Tibial nerve (tissue), 4 donors: Measurements from ENCODE around the gene GPBP1. TPM values are rescaled to one million over a fixed set of nuclear protein-coding genes. Genes with fewer than 3 reads are reported as not detected.

Source experiments
- DNase-seq, 2 donors: peaks; one replicate each; pipeline ENCODE4 v3.0.0-alpha.2; 2019; ENCODE audit warnings: low spot score in 2 of 2
- H3K27ac ChIP-seq, 4 donors: fragments of 200-600 bp; sonication (generic) in 3 of 4; one replicate each; pipeline ENCODE4 v1.5.1; 2017 to 2019; ENCODE audit warnings: mild to moderate bottlenecking in 1 of 4
- H3K27me3 ChIP-seq, 2 donors: fragments of 200-600 bp; sonication (generic) in 1 of 2; one replicate each; pipeline versions ENCODE4 v1.5.1 to v1.6.0; 2017 to 2019
- H3K36me3 ChIP-seq, 3 donors: fragments of 200-600 bp; sonication (generic); one replicate each; pipeline ENCODE4 v1.5.1; 2018 to 2019
- H3K4me1 ChIP-seq, 4 donors: fragments of 200-600 bp; sonication (generic) in 3 of 4; one replicate each; pipeline ENCODE4 v1.5.1; 2017 to 2019
- H3K4me3 ChIP-seq, 4 donors: fragments of 200-600 bp; sonication (generic) in 3 of 4; one replicate each; pipeline ENCODE4 v1.5.1; 2017 to 2019; ENCODE audit warnings: mild to moderate bottlenecking in 1 of 4, moderate library complexity in 1 of 4
- H3K9me3 ChIP-seq, 4 donors: fragments of 200-600 bp; sonication (generic) in 3 of 4; one replicate each; pipeline ENCODE4 v1.5.1; 2017 to 2019
- EP300 ChIP-seq, 2 donors: sonication (generic); formaldehyde crosslinking; IDR thresholded peaks; one replicate each; pipeline ENCODE4 v1.6.1; 2017; ENCODE audit warnings: antibody characterized with exemption in 2 of 2, mild to moderate bottlenecking in 1 of 2
- POLR2A ChIP-seq, 2 donors: fragments of 450-650 bp; IDR thresholded peaks; one replicate each; pipeline ENCODE4 v1.6.1; 2017; ENCODE audit warnings: antibody characterized with exemption in 2 of 2, mild to moderate bottlenecking in 2 of 2, moderate library complexity in 2 of 2
- WGBS, 2 donors: methylation state at CpG; one replicate each; pipeline ENCODE4 v1.1.5; 2018; 5-methylcytosine and 5-hydroxymethylcytosine counted together
- total RNA-seq, 4 donors: library from RNA; depleted of rRNA; stranded (reverse); fragments of >200 nt; gene quantifications; one replicate each; pipeline ENCODE4 v1.1.0, GENCODE V29; 2016
- TF ChIP-seq, protein P1 (sequence below), 5 experiments: fragments of 200-600 bp in 3 of 5; fragments of 450-650 bp in 2 of 5; sonication (generic) in 3 of 5; IDR thresholded peaks; one replicate each; pipeline ENCODE4 v1.5.1; 2016 to 2019; ENCODE audit warnings: antibody characterized with exemption in 5 of 5, mild to moderate bottlenecking in 3 of 5, moderate library complexity in 2 of 5

The GPBP1 gene
- total RNA-seq, 4 donors from 2014 or later = 74.3 to 107 (median 84.9) TPM

DNA sequence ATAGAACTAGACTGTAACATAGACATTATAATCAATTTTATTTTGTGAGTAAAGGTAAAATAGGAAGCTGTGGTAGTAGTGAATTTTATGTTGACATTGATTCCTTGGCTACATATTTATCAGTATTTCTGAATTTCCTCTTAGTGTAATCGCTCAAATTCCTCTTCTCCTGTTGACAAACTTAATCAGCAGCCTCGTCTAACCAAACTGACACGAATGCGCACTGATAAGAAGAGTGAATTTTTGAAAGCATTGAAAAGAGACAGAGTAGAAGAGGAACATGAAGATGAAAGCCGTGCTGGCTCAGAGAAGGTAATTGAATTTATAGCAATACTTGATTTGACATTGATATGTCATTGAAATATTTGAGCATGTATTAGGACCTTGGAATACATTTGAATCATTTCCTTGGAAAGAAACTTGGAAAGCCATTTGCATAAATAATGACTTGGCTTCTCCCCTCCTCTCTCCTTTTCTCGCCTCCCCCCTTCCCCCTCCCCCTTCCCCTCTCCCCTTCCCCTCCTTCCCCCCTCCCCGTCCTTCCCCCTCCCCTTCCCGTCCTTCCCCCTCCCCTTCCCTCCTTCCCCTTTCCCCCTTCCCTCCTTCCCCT lies 75.5 kb downstream of the GPBP1 start:
- Histone ChIP-seq H3K9me3 (no peaks in the 10 kb centered on the region), H3K36me3 (peaks cover 0 to 73% (median 5%) of the 10 kb centered on the region in 3 donors), H3K4me1 (no peaks in the 10 kb centered on the region), H3K27me3 (no peaks in the 10 kb centered on the region), H3K27ac (no peak overlapping the region), H3K4me3 (no peak overlapping the region)
- TF ChIP-seq EP300 (IDR thresholded peaks at IDR 0.05) (no peak), POLR2A (IDR thresholded peaks at IDR 0.05) (no peak)
- TF ChIP-seq, protein P1, sequence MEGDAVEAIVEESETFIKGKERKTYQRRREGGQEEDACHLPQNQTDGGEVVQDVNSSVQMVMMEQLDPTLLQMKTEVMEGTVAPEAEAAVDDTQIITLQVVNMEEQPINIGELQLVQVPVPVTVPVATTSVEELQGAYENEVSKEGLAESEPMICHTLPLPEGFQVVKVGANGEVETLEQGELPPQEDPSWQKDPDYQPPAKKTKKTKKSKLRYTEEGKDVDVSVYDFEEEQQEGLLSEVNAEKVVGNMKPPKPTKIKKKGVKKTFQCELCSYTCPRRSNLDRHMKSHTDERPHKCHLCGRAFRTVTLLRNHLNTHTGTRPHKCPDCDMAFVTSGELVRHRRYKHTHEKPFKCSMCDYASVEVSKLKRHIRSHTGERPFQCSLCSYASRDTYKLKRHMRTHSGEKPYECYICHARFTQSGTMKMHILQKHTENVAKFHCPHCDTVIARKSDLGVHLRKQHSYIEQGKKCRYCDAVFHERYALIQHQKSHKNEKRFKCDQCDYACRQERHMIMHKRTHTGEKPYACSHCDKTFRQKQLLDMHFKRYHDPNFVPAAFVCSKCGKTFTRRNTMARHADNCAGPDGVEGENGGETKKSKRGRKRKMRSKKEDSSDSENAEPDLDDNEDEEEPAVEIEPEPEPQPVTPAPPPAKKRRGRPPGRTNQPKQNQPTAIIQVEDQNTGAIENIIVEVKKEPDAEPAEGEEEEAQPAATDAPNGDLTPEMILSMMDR (IDR thresholded peaks at IDR 0.05) = no peak
- no peak for DNase-seq
- 86 to 90% methylated on average over 8 of the region's 8 CpGs for WGBS, 2 donors

DNA sequence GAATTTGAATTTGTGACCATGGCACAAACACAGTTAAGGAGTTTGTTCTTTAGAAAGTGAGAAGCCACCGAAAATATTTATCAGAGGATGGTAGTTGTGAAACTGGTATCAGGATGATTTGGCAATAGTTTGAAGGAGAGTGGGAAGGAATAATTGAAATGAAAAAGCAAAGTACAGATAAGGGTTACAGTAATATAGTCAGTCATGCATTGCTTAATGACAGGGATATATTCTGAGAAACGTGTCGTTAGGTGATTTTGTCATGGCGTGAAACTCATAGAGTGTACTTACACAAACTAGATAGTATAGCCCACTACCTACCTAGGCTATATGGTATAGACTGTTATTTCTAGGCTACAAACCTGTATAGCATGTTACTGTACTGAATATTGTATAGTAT lies 84.2 kb downstream of the GPBP1 start:
- H3K4me1 ChIP-seq = peaks cover 0 to 9% (median 0%) of the 10 kb centered on the region in 4 donors
- no peaks in the 10 kb centered on the region for H3K9me3 ChIP-seq
- no peak for TF ChIP-seq EP300 (IDR thresholded peaks at IDR 0.05)
- TF ChIP-seq, protein P1 (IDR thresholded peaks at IDR 0.05) = no peak
- TF ChIP-seq POLR2A (IDR thresholded peaks at IDR 0.05) = no peak
- WGBS, 2 donors = 87 to 94% methylated on average over 4 of the region's 4 CpGs
- H3K4me3 ChIP-seq = no peak overlapping the region
- peaks cover 0 to 58% (median 5%) of the 10 kb centered on the region in 3 donors for H3K36me3 ChIP-seq
- no peak for DNase-seq
- no peak overlapping the region for H3K27ac ChIP-seq
- H3K27me3 ChIP-seq = no peaks in the 10 kb centered on the region

DNA sequence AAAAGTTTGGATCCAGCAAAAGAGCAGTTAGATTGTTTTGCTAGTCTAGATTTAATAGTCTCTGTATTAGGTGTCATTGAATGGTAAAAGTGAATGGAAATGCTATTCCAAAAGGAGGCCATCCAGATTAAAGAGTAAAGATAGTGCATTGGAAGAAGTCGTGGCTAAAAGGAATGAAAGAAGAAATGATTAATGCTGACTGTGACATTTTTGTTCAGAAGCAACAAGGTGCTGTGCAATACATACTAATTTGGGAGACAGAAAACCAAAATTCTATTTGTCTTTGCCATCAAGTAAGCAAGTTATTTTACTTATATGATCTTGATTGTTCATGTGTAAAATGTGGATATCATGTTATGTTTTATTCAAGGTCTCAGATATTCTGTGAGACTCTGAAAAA lies 85.1 kb downstream of the GPBP1 start:
- Histone ChIP-seq H3K27me3 (no peaks in the 10 kb centered on the region), H3K4me1 (peaks cover 0 to 9% (median 0%) of the 10 kb centered on the region in 4 donors), H3K4me3 (no peak overlapping the region), H3K27ac (no peak overlapping the region), H3K9me3 (no peaks in the 10 kb centered on the region), H3K36me3 (peaks cover 0 to 58% (median 3%) of the 10 kb centered on the region in 3 donors)
- TF ChIP-seq EP300 (IDR thresholded peaks at IDR 0.05) = no peak
- no peak for TF ChIP-seq POLR2A (IDR thresholded peaks at IDR 0.05)
- TF ChIP-seq, protein P1 (IDR thresholded peaks at IDR 0.05) = no peak
- WGBS, 2 donors = 81 to 89% methylated on average over 1 of the region's 1 CpG
- DNase-seq = no peak

DNA sequence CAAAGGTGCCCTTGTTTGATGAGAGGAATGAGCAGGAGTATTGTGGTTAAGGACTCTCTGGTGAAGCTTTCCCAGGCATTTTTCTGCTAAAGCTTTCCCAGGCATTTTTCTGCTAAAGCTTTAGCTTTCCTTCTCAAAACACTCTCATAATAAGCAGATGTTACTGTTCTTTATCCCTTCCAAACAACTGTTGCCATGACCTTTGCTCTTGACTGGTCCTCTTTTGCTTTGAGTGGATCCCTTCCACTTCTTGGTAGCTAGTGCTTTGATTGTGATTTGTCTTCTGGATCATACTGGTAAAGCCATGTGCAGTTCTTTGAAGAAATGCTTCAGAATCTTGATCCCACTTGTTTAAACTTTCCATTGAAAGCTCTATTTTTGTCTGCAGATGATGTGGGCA lies 85.8 kb downstream of the GPBP1 start:
- Histone ChIP-seq H3K36me3 (peaks cover 0 to 53% (median 0%) of the 10 kb centered on the region in 3 donors), H3K27ac (no peak overlapping the region), H3K27me3 (no peaks in the 10 kb centered on the region), H3K4me1 (peaks cover 0 to 9% (median 0%) of the 10 kb centered on the region in 4 donors), H3K4me3 (no peak overlapping the region), H3K9me3 (no peaks in the 10 kb centered on the region)
- DNase-seq = no peak
- TF ChIP-seq EP300 (IDR thresholded peaks at IDR 0.05) = no peak
- TF ChIP-seq, protein P1 (IDR thresholded peaks at IDR 0.05) = no peak
- no peak for TF ChIP-seq POLR2A (IDR thresholded peaks at IDR 0.05)

DNA sequence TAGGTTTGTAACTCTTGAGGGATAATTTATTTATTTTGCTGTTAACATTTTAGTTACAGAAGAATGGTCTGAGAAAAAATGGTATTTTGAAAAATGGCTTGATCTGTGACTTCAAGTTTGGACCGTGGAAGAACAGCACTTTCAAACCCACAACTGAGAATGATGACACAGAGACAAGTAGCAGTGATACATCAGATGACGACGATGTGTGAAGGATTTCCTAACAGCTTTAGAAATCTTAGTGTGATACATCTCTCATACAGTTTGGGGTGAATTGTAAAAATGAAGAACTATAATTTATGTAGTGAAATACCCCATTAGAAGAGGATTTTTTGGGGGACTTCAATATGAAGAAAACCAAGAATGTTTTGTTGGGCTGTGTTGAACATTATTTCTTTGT lies 88.7 kb downstream of the GPBP1 start:
- H3K27ac ChIP-seq = no peak overlapping the region
- no peak for DNase-seq
- TF ChIP-seq, protein P1 (IDR thresholded peaks at IDR 0.05) = no peak
- TF ChIP-seq POLR2A (IDR thresholded peaks at IDR 0.05) (no peak), EP300 (IDR thresholded peaks at IDR 0.05) (no peak)
- 88 to 92% methylated on average over 3 of the region's 3 CpGs for WGBS, 2 donors
- H3K4me3 ChIP-seq = no peak overlapping the region
- H3K9me3 ChIP-seq = no peaks in the 10 kb centered on the region
- peaks cover 0 to 9% (median 0%) of the 10 kb centered on the region in 4 donors for H3K4me1 ChIP-seq
- H3K27me3 ChIP-seq = no peaks in the 10 kb centered on the region
- peaks cover 0 to 29% (median 0%) of the 10 kb centered on the region in 3 donors for H3K36me3 ChIP-seq
